HEK293 (cell line): Measurements from ENCODE around the gene SMTNL1.
A peak's percentile ranks its signal among the peaks of the same experiment; 100 is the strongest.

Source experiments
- CTCF ChIA-PET: fragments of 350-600 bp; formaldehyde crosslinking; extraction: SDS; loops from one replicate; lab custom pipeline; 2021; ENCODE audit warnings: antibody characterized with exemption; lab: Yijun Ruan, JAX
- POLR2A ChIA-PET: fragments of 300-600 bp; formaldehyde crosslinking; extraction: SDS; loops from one replicate; lab custom pipeline; 2020; ENCODE audit warnings: antibody characterized with exemption, inconsistent platforms; lab: Yijun Ruan, JAX
- H3K27ac ChIP-seq: fragments of 200-500 bp; sonication (Bioruptor generic); 2 replicates; pipeline ENCODE4 v1.5.1; 2014; ENCODE audit warnings: low read depth, low read length, control low read depth, inconsistent platforms; ENCODE audit errors: extremely low read depth
- H3K36me3 ChIP-seq, 2 experiments: fragments of 200-500 bp in 1 of 2; sonication (Bioruptor generic) in 1 of 2; 1 replicate in 1 of 2; 2 replicates in 1 of 2; pipeline ENCODE4 v1.5.1; 2014 to 2017; ENCODE audit warnings: inconsistent platforms in 2 of 2, low read length in 2 of 2; ENCODE audit not compliant: control insufficient read depth in 2 of 2, insufficient read depth in 1 of 2
- H3K4me1 ChIP-seq: fragments of 200-500 bp; sonication (Bioruptor generic); 2 replicates; pipeline ENCODE4 v1.5.1; 2014; ENCODE audit warnings: mild to moderate bottlenecking, low read length, inconsistent platforms; ENCODE audit not compliant: control insufficient read depth, insufficient read depth
- H3K4me3 ChIP-seq: 2 replicates; pipeline ENCODE4 v1.5.1; 2011; ENCODE audit warnings: low read depth, mild to moderate bottlenecking, control low read depth, low read length, moderate library complexity
- H3K9me3 ChIP-seq: fragments of 200-500 bp; sonication (Bioruptor generic); 2 replicates; pipeline ENCODE4 v1.5.1; 2014; ENCODE audit warnings: low read depth, low read length, inconsistent platforms; ENCODE audit not compliant: control insufficient read depth, insufficient read depth
- BCL11A ChIP-seq: fragments of 450-650 bp; formaldehyde crosslinking; IDR thresholded peaks from 2 replicates; pipeline ENCODE4 v1.5.1; 2016; ENCODE audit warnings: low read depth, missing biosample characterization, missing genetic modification characterization
- GLIS2 ChIP-seq: fragments of 450-650 bp; formaldehyde crosslinking; IDR thresholded peaks from 2 replicates; pipeline ENCODE4 v1.5.1; 2016; ENCODE audit warnings: missing biosample characterization, missing genetic modification characterization
- KLF16 ChIP-seq: fragments of 450-650 bp; formaldehyde crosslinking; IDR thresholded peaks from 2 replicates; pipeline ENCODE4 v1.5.1; 2017; ENCODE audit warnings: missing biosample characterization, missing genetic modification characterization
- PBX3 ChIP-seq: sonication (generic); formaldehyde crosslinking; IDR thresholded peaks from 2 replicates; pipeline ENCODE4 v1.8.1; 2022; ENCODE audit warnings: mild to moderate bottlenecking, moderate library complexity, missing genetic modification reagents
- SP3 ChIP-seq: fragments of 450-650 bp; formaldehyde crosslinking; IDR thresholded peaks from 2 replicates; pipeline ENCODE4 v1.5.1; 2016; ENCODE audit warnings: missing biosample characterization, missing genetic modification characterization
- ZBTB7A ChIP-seq: fragments of 450-650 bp; formaldehyde crosslinking; IDR thresholded peaks from 2 replicates; pipeline ENCODE4 v1.5.1; 2016; ENCODE audit warnings: low read depth, missing biosample characterization, missing genetic modification characterization
- ZFHX2 ChIP-seq: fragments of 450-650 bp; formaldehyde crosslinking; conservative IDR thresholded peaks from 2 replicates; pipeline ENCODE4 v1.5.1; 2016; ENCODE audit warnings: missing biosample characterization, missing genetic modification characterization
- ZFP37 ChIP-seq: fragments of 450-650 bp; formaldehyde crosslinking; IDR thresholded peaks from 2 replicates; pipeline ENCODE4 v1.5.1; 2016; ENCODE audit warnings: missing biosample characterization, missing genetic modification characterization
- ZIC2 ChIP-seq: fragments of 450-650 bp; formaldehyde crosslinking; IDR thresholded peaks from 2 replicates; pipeline ENCODE4 v1.5.1; 2016; ENCODE audit warnings: missing biosample characterization, missing genetic modification characterization
- ZNF10 ChIP-seq: fragments of 450-650 bp; formaldehyde crosslinking; IDR thresholded peaks from 2 replicates; pipeline ENCODE4 v1.5.1; 2017; ENCODE audit warnings: missing biosample characterization, missing genetic modification characterization
- ZNF112 ChIP-seq: fragments of 450-650 bp; formaldehyde crosslinking; IDR thresholded peaks from 2 replicates; pipeline ENCODE4 v1.5.0; 2017; ENCODE audit warnings: missing biosample characterization, missing genetic modification characterization
- ZNF133 ChIP-seq: fragments of 450-650 bp; formaldehyde crosslinking; IDR thresholded peaks from 2 replicates; pipeline ENCODE4 v1.5.1; 2016; ENCODE audit warnings: missing biosample characterization, missing genetic modification characterization
- ZNF138 ChIP-seq: fragments of 450-650 bp; formaldehyde crosslinking; IDR thresholded peaks from 2 replicates; pipeline ENCODE4 v1.5.1; 2016; ENCODE audit warnings: missing biosample characterization, missing genetic modification characterization, borderline replicate concordance
- ZNF146 ChIP-seq: fragments of 450-650 bp; formaldehyde crosslinking; IDR thresholded peaks from 2 replicates; pipeline ENCODE4 v1.5.1; 2016; ENCODE audit warnings: missing biosample characterization, missing genetic modification characterization
- ZNF184 ChIP-seq: fragments of 450-650 bp; IDR thresholded peaks from 2 replicates; pipeline ENCODE4 v1.5.1; 2018; ENCODE audit warnings: missing biosample characterization, mild to moderate bottlenecking, missing genetic modification characterization
- ZNF202 ChIP-seq: fragments of 450-650 bp; formaldehyde crosslinking; IDR thresholded peaks from 2 replicates; pipeline ENCODE4 v1.5.1; 2016; ENCODE audit warnings: missing biosample characterization, missing genetic modification characterization, borderline replicate concordance
- ZNF248 ChIP-seq: fragments of 450-650 bp; formaldehyde crosslinking; IDR thresholded peaks from 2 replicates; pipeline ENCODE4 v1.5.1; 2017; ENCODE audit warnings: missing biosample characterization, missing genetic modification characterization
- ZNF266 ChIP-seq: fragments of 450-650 bp; formaldehyde crosslinking; IDR thresholded peaks from 2 replicates; pipeline ENCODE4 v1.5.1; 2016; ENCODE audit warnings: missing biosample characterization, missing genetic modification characterization, low read depth
- ZNF274 ChIP-seq, 2 experiments: fragments of 200-500 bp in 1 of 2; fragments of 450-650 bp in 1 of 2; sonication (Bioruptor generic) in 1 of 2; formaldehyde crosslinking in 1 of 2; IDR thresholded peaks; 2 replicates each; pipeline versions ENCODE4 v1.5.1 to v1.6.1; 2014 to 2016; ENCODE audit warnings: borderline replicate concordance in 1 of 2, inconsistent platforms in 1 of 2, low read length in 1 of 2, missing biosample characterization in 1 of 2, missing genetic modification characterization in 1 of 2
- ZNF394 ChIP-seq: fragments of 450-650 bp; formaldehyde crosslinking; IDR thresholded peaks from 2 replicates; pipeline ENCODE4 v1.5.1; 2016; ENCODE audit warnings: missing biosample characterization, missing genetic modification characterization, mild to moderate bottlenecking, moderate library complexity, borderline replicate concordance
- ZNF416 ChIP-seq: fragments of 450-650 bp; formaldehyde crosslinking; IDR thresholded peaks from 2 replicates; pipeline ENCODE4 v1.5.1; 2016; ENCODE audit warnings: missing biosample characterization, missing genetic modification characterization
- ZNF529 ChIP-seq: fragments of 450-650 bp; formaldehyde crosslinking; IDR thresholded peaks from 2 replicates; pipeline ENCODE4 v1.5.1; 2017; ENCODE audit warnings: missing genetic modification characterization, missing biosample characterization; ENCODE audit not compliant: insufficient replicate concordance
- ZNF548 ChIP-seq: fragments of 450-650 bp; formaldehyde crosslinking; IDR thresholded peaks from 2 replicates; pipeline ENCODE4 v1.5.1; 2016; ENCODE audit warnings: missing biosample characterization, missing genetic modification characterization
- ZNF561 ChIP-seq: fragments of 450-650 bp; IDR thresholded peaks from 2 replicates; pipeline ENCODE4 v1.5.1; 2018; ENCODE audit warnings: missing biosample characterization, missing genetic modification characterization, borderline replicate concordance
- ZNF621 ChIP-seq: fragments of 450-650 bp; formaldehyde crosslinking; IDR thresholded peaks from 2 replicates; pipeline ENCODE4 v1.5.1; 2017; ENCODE audit warnings: missing biosample characterization, missing genetic modification characterization
- ZNF626 ChIP-seq: fragments of 450-650 bp; sonication (Bioruptor Pico); formaldehyde crosslinking; IDR thresholded peaks from 2 replicates; pipeline ENCODE4 v1.5.1; 2018; ENCODE audit warnings: missing biosample characterization, missing genetic modification characterization, inconsistent platforms
- ZNF677 ChIP-seq: fragments of 450-650 bp; IDR thresholded peaks from 2 replicates; pipeline ENCODE4 v1.5.0; 2018; ENCODE audit warnings: missing biosample characterization, mild to moderate bottlenecking, missing genetic modification characterization, moderate library complexity
- ZNF747 ChIP-seq: fragments of 450-650 bp; formaldehyde crosslinking; IDR thresholded peaks from 2 replicates; pipeline ENCODE4 v1.5.1; 2016; ENCODE audit warnings: missing biosample characterization, missing genetic modification characterization
- ZNF837 ChIP-seq: fragments of 450-650 bp; formaldehyde crosslinking; IDR thresholded peaks from 2 replicates; pipeline ENCODE4 v1.5.1; 2016; ENCODE audit warnings: missing biosample characterization, missing genetic modification characterization
- TF ChIP-seq, protein P1 (sequence below): fragments of 450-650 bp; formaldehyde crosslinking; IDR thresholded peaks from 2 replicates; pipeline ENCODE4 v1.5.1; 2016; ENCODE audit warnings: missing biosample characterization, missing genetic modification characterization
- TF ChIP-seq, protein P2 (sequence below): fragments of 450-650 bp; formaldehyde crosslinking; IDR thresholded peaks from 2 replicates; pipeline ENCODE4 v1.5.1; 2016; ENCODE audit warnings: missing biosample characterization, missing genetic modification characterization

SMTNL1 gene

DNA sequence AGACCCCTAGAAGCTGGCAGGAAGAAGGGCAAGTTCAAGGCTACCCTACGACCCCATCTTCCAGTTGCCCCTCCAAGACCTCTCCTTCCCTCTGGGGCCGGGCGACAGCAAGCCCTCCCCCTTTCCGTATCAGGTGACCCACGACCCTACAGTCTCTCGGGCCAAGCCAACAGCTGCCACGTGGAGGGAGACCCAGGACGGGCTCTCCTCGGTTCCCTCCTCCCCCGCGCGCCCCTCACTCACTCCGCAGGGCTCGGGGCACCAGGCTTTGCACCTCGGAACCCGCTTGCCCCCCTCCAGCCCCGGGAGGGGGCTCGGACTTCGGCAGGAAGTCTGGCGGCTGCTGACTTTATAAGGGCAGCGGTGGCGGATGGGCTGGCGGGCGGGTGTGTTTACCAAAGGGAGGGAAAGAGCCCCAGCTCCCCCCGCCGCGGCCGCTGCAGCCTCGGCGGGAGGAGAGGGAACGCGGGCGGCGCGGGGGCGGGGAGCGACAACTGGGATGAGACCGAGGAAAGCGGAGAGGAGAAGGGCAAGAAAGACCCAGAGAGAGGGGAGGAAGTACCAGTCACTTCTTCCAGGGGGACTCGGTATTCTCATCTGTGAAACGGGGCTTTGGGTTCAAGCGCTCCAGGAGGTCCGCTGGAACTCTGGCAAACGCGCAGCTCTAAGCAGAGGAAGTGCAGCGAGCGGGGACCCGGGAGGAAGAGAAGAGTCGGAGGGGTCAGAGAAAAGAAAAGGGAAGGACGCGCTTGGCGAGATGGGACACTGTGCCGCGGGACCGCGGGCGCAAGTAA lies 22.7 kb upstream of the SMTNL1 start (continued):
- TF ChIP-seq PBX3 (CRISPR knock-in tag) (0 out of 2 replicates have a peak, but pooled peaks have one; percentile 21), ZNF561 (tag by site-specific recombination) (0 out of 2 replicates have a peak, but pooled peaks have one; percentile 16), BCL11A (no peak), ZNF10 (no peak), ZNF138 (no peak), ZNF133 (tag by site-specific recombination) (no peak), ZNF184 (tag by site-specific recombination) (no peak), ZNF416 (no peak), ZFHX2 (tag by site-specific recombination) (no peak), ZNF747 (tag by site-specific recombination) (no peak), ZFP37 (no peak), ZIC2 (peak; percentile 38; the same call in 1 of the 2 replicates), ZNF529 (tag by site-specific recombination) (no peak), ZNF112 (no peak), KLF16 (tag by site-specific recombination) (0 out of 2 replicates have a peak, but pooled peaks have one; percentile 3)
- TF ChIP-seq, protein P1, sequence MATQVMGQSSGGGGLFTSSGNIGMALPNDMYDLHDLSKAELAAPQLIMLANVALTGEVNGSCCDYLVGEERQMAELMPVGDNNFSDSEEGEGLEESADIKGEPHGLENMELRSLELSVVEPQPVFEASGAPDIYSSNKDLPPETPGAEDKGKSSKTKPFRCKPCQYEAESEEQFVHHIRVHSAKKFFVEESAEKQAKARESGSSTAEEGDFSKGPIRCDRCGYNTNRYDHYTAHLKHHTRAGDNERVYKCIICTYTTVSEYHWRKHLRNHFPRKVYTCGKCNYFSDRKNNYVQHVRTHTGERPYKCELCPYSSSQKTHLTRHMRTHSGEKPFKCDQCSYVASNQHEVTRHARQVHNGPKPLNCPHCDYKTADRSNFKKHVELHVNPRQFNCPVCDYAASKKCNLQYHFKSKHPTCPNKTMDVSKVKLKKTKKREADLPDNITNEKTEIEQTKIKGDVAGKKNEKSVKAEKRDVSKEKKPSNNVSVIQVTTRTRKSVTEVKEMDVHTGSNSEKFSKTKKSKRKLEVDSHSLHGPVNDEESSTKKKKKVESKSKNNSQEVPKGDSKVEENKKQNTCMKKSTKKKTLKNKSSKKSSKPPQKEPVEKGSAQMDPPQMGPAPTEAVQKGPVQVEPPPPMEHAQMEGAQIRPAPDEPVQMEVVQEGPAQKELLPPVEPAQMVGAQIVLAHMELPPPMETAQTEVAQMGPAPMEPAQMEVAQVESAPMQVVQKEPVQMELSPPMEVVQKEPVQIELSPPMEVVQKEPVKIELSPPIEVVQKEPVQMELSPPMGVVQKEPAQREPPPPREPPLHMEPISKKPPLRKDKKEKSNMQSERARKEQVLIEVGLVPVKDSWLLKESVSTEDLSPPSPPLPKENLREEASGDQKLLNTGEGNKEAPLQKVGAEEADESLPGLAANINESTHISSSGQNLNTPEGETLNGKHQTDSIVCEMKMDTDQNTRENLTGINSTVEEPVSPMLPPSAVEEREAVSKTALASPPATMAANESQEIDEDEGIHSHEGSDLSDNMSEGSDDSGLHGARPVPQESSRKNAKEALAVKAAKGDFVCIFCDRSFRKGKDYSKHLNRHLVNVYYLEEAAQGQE, result no peak
- TF ChIP-seq, protein P2, sequence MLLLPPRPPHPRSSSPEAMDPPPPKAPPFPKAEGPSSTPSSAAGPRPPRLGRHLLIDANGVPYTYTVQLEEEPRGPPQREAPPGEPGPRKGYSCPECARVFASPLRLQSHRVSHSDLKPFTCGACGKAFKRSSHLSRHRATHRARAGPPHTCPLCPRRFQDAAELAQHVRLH (tag by site-specific recombination), result no peak

- peak within 1 kb of the TSS; percentile 11; the same call in 1 of the 2 replicates for H3K27ac ChIP-seq
- CTCF ChIA-PET, result interaction anchor here (0.7 to 6.7 kb wide), 8 partner anchors 12 to 1052 kb away, joined by 3 to 71 read pairs (median 4); no protein-coding TSS in a partner anchor
- POLR2A ChIA-PET, result interaction anchor here (0.7 to 2.7 kb wide), 6 partner anchors 9 to 124 kb away, joined by 3 to 15 read pairs (median 4); no protein-coding TSS in a partner anchor
- no peaks in the 10 kb centered on the region for H3K36me3 ChIP-seq
- H3K9me3 ChIP-seq, result no peaks in the 10 kb centered on the region
- no peaks in the 10 kb centered on the region for H3K4me1 ChIP-seq
- H3K4me3 ChIP-seq, result peak within 1 kb of the TSS; percentile 59
- no peak for TF ChIP-seq ZNF621 (tag by site-specific recombination)
- TF ChIP-seq ZNF837, result no peak
- no peak; the same call in 1 of the 2 replicates for TF ChIP-seq GLIS2 (tag by site-specific recombination)
- no peak for TF ChIP-seq ZNF146
- peak; percentile 46 for TF ChIP-seq SP3 (tag by site-specific recombination)
- TF ChIP-seq ZNF248 (tag by site-specific recombination), result no peak
- no peak for TF ChIP-seq ZNF112
- no peak for TF ChIP-seq ZNF274 (IDR thresholded peaks at IDR 0.05; ENCODE audit: low read length)
- no peak for TF ChIP-seq ZNF274 (tag by site-specific recombination; IDR thresholded peaks at IDR 0.05; ENCODE audit: borderline replicate concordance)
- no peak for TF ChIP-seq ZNF202 (tag by site-specific recombination)
- no peak for TF ChIP-seq ZNF626 (tag by site-specific recombination)
- TF ChIP-seq ZNF394 (tag by site-specific recombination), result no peak
- no peak for TF ChIP-seq ZBTB7A (tag by site-specific recombination)
- no peak for TF ChIP-seq ZNF548 (tag by site-specific recombination)
- no peak for TF ChIP-seq ZNF416
- TF ChIP-seq ZNF677 (tag by site-specific recombination), result no peak
- no peak for TF ChIP-seq ZNF266 (tag by site-specific recombination)
These were observed 21.9 kb upstream of the SMTNL1 start, which contains the start of gene SLC43A1 for GRCh38 chr11:57515332-57516060. SLC43A1 (minus strand) TSS chr11:57515702; CDS start chr11:57514111, 1,591 bp downstream.
